HepG2 (cell line): ENCODE data around the gene KRT16. TPM values are rescaled to one million over a fixed set of nuclear protein-coding genes. Genes with fewer than 3 reads are reported as not detected.
"Not testable (repeated sequence)": the region's sequence is repeated elsewhere in the genome, so short reads cannot be mapped to it uniquely, and the experiment has no call there.

Experiments
- ATAC-seq: fragments of 200-7000 bp; cut with Tn5 transposase; 3 replicates; pipeline ENCODE4 v1.9.1; 2020; ENCODE audit warnings: mild to moderate bottlenecking, moderate library complexity
- BruUV-seq: library from RNA; stranded (reverse); fragments of 400-500 nt; replicated peaks from 2 replicates; lab custom pipeline; 2021; lab: Mats Ljungman, UMichigan
- CTCF ChIA-PET: fragments of 300-600 bp; formaldehyde crosslinking; extraction: SDS; loops from one replicate; lab custom pipeline; 2021; ENCODE audit warnings: low total read pairs, inconsistent platforms, low intra/inter-chr PET ratio; lab: Yijun Ruan, JAX
- POLR2A ChIA-PET: fragments of 350-600 bp; sonication (Branson Sonifier 250); formaldehyde crosslinking; loops from one replicate; lab custom pipeline; 2020; ENCODE audit warnings: antibody characterized with exemption, inconsistent platforms; lab: Yijun Ruan, JAX
- DNase-seq: peaks from one replicate; pipeline ENCODE4 v3.0.0-alpha.2; 2015; ENCODE audit warnings: low spot score
- FAIRE-seq: peaks from 3 replicates; lab custom pipeline; 2011; peaks lifted over from hg19 to GRCh38; lab: Jason Lieb, UNC
- H2AFZ ChIP-seq: one replicate; pipeline ENCODE4 v1.6.1; 2011; ENCODE audit warnings: low read length, inconsistent platforms
- H3K27ac ChIP-seq: fragments of 300-600 bp; 3 replicates; pipeline ENCODE4 v1.8.0; 2011; ENCODE audit warnings: mixed run types, mild to moderate bottlenecking, mixed read lengths, low read length, inconsistent platforms; ENCODE audit not compliant: insufficient read depth; ENCODE audit errors: extremely low read length
- H3K27me3 ChIP-seq, 2 experiments: fragments of 200-600 bp in 1 of 2; 2 replicates in 1 of 2; 3 replicates in 1 of 2; pipeline versions ENCODE4 v1.6.0 to v1.8.0; 2011; ENCODE audit warnings: low read length in 2 of 2, mild to moderate bottlenecking in 2 of 2, moderate library complexity in 2 of 2, inconsistent platforms in 1 of 2; ENCODE audit not compliant: insufficient read depth in 2 of 2, control insufficient read depth in 1 of 2
- H3K36me3 ChIP-seq, 2 experiments: fragments of 200-600 bp in 1 of 2; replicated peaks in 1 of 2; 2 replicates in 1 of 2; 3 replicates in 1 of 2; pipeline versions ENCODE4 v1.5.1 to v1.8.0; 2011; ENCODE audit warnings: low read length in 2 of 2, inconsistent platforms in 1 of 2; ENCODE audit not compliant: insufficient read depth in 2 of 2, control insufficient read depth in 1 of 2
- H3K4me1 ChIP-seq: 2 replicates; pipeline ENCODE4 v1.5.1; 2012; ENCODE audit warnings: low read length, inconsistent platforms; ENCODE audit not compliant: insufficient read depth
- H3K4me2 ChIP-seq: 2 replicates; pipeline ENCODE4 v1.6.0; 2011; ENCODE audit warnings: low read depth, low read length, inconsistent platforms
- H3K4me3 ChIP-seq, 3 experiments: fragments of 200-600 bp in 1 of 3; sonication (generic), shearing (Covaris generic) in 1 of 3; replicated peaks in 1 of 3; 2 replicates each; pipeline ENCODE4 v1.5.1; 2011 to 2016; ENCODE audit warnings: low read length in 3 of 3, inconsistent platforms in 2 of 3, low read depth in 2 of 3, mild to moderate bottlenecking in 2 of 3, control low read depth in 1 of 3, mixed read lengths in 1 of 3; ENCODE audit not compliant: insufficient read depth in 1 of 3
- H3K79me2 ChIP-seq: one replicate; pipeline ENCODE4 v1.6.1; 2011; ENCODE audit warnings: low read length, inconsistent platforms; ENCODE audit not compliant: insufficient read depth
- H3K9ac ChIP-seq: 2 replicates; pipeline ENCODE4 v1.6.0; 2011; ENCODE audit warnings: mild to moderate bottlenecking, low read depth, low read length, inconsistent platforms; ENCODE audit not compliant: insufficient read depth
- H3K9me3 ChIP-seq: 2 replicates; pipeline ENCODE4 v1.5.1; 2012; ENCODE audit warnings: mild to moderate bottlenecking, low read length
- H4K20me1 ChIP-seq: 2 replicates; pipeline ENCODE4 v1.6.0; 2011; ENCODE audit warnings: inconsistent platforms, mild to moderate bottlenecking, low read length, moderate library complexity; ENCODE audit not compliant: insufficient read depth
- XRCC5 ChIP-seq: fragments of 200-400 bp; formaldehyde crosslinking; optimal IDR thresholded peaks from 2 replicates; pipeline ENCODE3; 2017; ENCODE audit warnings: mild to moderate bottlenecking, low read length
- WGBS: methylation state at CpG from one replicate; pipeline ENCODE4 v1.1.6; 2017; ENCODE audit warnings: low lambda C conversion rate; 5-methylcytosine and 5-hydroxymethylcytosine counted together
- in situ Hi-C: cut with HindIII; loops from 2 replicates; pipeline ENCODE4 v1.10.0; 2017; ENCODE audit warnings: low pct_unique_long_range_greater_than_20kb; ENCODE audit not compliant: extremely low pct_ligation_motif_present
- intact Hi-C: fragments of 100-400 bp; cut with micrococcal nuclease; formaldehyde crosslinking; loops from one replicate; pipeline ENCODE4 v1.10.0; 2022; ENCODE audit not compliant: unreplicated experiment
- polyA plus RNA-seq, 8 experiments: library from polyadenylated mRNA; depleted of rRNA in 3 of 8; stranded (reverse) in 7 of 8; unstranded in 1 of 8; fragments of >200 nt; fragmentation: Illumina TruSeq in 4 of 8; extraction: Trizol in 4 of 8; gene quantifications; 2 replicates each; pipeline versions ENCODE4 v1.2.1 to v1.2.3, GENCODE V29; 2011 to 2016; ENCODE audit warnings: low read depth in 4 of 8, missing spikeins in 1 of 8, mixed read lengths in 1 of 8; ENCODE audit not compliant: insufficient read depth in 1 of 8
- total RNA-seq, 5 experiments: library from RNA; depleted of rRNA; stranded (reverse); fragments of >200 nt; fragmentation: Illumina TruSeq; extraction: Trizol; gene quantifications; 2 replicates each; pipeline ENCODE4 v1.2.3, GENCODE V29; 2016; ENCODE audit warnings: low read depth in 1 of 5
- TF ChIP-seq, protein P1 (sequence below): sonication (generic); formaldehyde crosslinking; IDR thresholded peaks from 2 replicates; pipeline ENCODE4 v1.8.1; 2023; ENCODE audit warnings: missing genetic modification reagents, mild to moderate bottlenecking, borderline replicate concordance

Gene KRT16
- total and polyA plus RNA-seq, 2 of the 13 experiments (the other 11 are each of a cell fraction or from before 2014, with no cell fraction given) = not detected

DNA sequence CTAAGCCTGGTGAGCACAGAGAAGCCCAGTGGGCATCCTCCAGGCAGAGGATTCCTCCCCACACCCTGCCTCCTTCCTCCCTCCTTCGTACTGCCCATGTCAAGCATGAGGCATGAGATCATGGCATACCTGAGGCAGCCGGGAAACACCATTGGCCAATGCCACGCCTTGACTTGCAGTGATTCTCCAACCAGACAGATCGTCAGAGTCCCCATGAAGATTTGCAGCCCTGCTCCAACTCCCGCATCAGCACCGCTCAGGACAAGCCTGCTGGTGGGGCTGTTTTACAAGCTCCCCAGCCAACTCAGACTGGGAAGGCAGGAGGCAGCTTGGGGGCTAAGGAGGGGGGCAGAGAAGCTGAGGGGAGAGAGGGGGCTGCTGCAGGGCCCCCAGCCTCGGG is 2.9 kb upstream of the KRT16 start:
- H3K4me1 ChIP-seq = no peaks in the 10 kb centered on the region
- no peak overlapping the region for H3K9ac ChIP-seq
- ChIA-PET POLR2A (no interaction called here), CTCF (no interaction called here)
- no peaks in the 10 kb centered on the region for H3K36me3 ChIP-seq
- H3K79me2 ChIP-seq = no peaks in the 10 kb centered on the region
- DNase-seq = no peak
- no peak overlapping the region for H2AFZ ChIP-seq
- intact Hi-C loops = no loop called here
- no peaks in the 10 kb centered on the region for H4K20me1 ChIP-seq
- H3K27me3 ChIP-seq = peaks cover 10 to 67% of the 10 kb centered on the region in 2 experiments; a peak in 4 of 5 replicates
- no peak for FAIRE-seq
- BruUV-seq = no TSS peak
- in situ Hi-C loops = no loop called here
- no peaks in the 10 kb centered on the region for H3K9me3 ChIP-seq
- WGBS = 3% methylated on average over 7 of the region's 7 CpGs
- no peak overlapping the region for H3K4me3 ChIP-seq
- TF ChIP-seq, protein P1, sequence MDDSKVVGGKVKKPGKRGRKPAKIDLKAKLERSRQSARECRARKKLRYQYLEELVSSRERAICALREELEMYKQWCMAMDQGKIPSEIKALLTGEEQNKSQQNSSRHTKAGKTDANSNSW (CRISPR knock-in tag) = no peak
- no peak for TF ChIP-seq XRCC5
- no peak overlapping the region for H3K27ac ChIP-seq
- no peak overlapping the region for H3K4me2 ChIP-seq
- no peak for ATAC-seq

DNA sequence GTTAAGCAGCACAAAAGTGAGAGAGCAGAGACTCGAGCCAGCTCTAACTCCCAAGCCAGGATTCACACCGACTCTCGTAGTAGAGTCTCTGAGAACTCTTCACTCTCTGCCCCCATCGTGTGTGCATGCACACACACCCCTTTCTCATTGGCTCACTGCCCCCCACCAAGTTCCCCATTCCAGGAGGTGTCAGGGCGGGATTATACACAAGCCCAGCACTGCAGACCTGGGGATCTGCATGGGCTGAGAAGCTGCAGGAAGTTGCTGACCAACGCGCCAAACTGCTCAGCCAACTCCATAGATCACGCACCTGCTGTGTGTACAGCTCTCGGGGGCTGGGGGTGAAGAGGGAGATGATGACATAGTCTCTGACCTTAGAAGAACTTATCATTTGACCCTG is 2.2 kb upstream of the KRT16 start:
- FAIRE-seq, ATAC-seq: not testable (repeated sequence)

More for the DNA sequence above, 2.2 kb upstream of the KRT16 start:
- H3K4me2 ChIP-seq, H4K20me1 ChIP-seq, DNase-seq, H3K9ac ChIP-seq, H3K79me2 ChIP-seq, H3K4me1 ChIP-seq, POLR2A ChIA-PET, intact Hi-C loops, in situ Hi-C loops, H3K36me3 ChIP-seq, H3K4me3 ChIP-seq, H3K9me3 ChIP-seq, H3K27ac ChIP-seq, H2AFZ ChIP-seq, CTCF ChIA-PET, BruUV-seq: not testable (repeated sequence)
- H3K27me3 ChIP-seq = peaks cover 10 to 69% of the 10 kb centered on the region in 2 experiments; a peak in 4 of 5 replicates
- 2% methylated on average over 8 of the region's 9 CpGs for WGBS
